Measurements from ENCODE around the gene NDUFB6. TPM values are rescaled to one million over a fixed set of nuclear protein-coding genes. Genes with fewer than 3 reads are reported as not detected.
A peak's percentile ranks its signal among the peaks of the same experiment; 100 is the strongest.
"Not testable (repeated sequence)": the region's sequence is repeated elsewhere in the genome, so short reads cannot be mapped to it uniquely, and the experiment has no call there.

Gene NDUFB6
- 71.5 TPM for polyA plus RNA-seq (2013, experiment 1 of 2; ENCODE audit: insufficient read length)
- 66.9 TPM for polyA plus RNA-seq (2013, experiment 2 of 2; ENCODE audit: insufficient read length)

- peak; percentile 94 for DNase-seq
These were observed at the start of gene NDUFB6 for GRCh38 chr9:32572900-32573523. TSS of gene NDUFB6 (minus strand) at chr9:32573159. CDS start at chr9:32573060, 99 bp downstream.

GRCh38 chr9:32618261-32618660 is 45.3 kb upstream of the NDUFB6 start:
- DNase-seq, result no peak

GRCh38 chr9:32606811-32607210 is 33.9 kb upstream of the NDUFB6 start:
- DNase-seq, result no peak

GRCh38 chr9:32603914-32604852 is 31.2 kb upstream of the NDUFB6 start:
- DNase-seq, result no peak

- DNase-seq, result not testable (repeated sequence)
These were observed 26.1 kb upstream of the NDUFB6 start for GRCh38 chr9:32599021-32599420.

GRCh38 chr9:32596936-32597335 is 24.0 kb upstream of the NDUFB6 start:
- no peak for DNase-seq

- no peak for DNase-seq
These were observed 23.3 kb upstream of the NDUFB6 start for GRCh38 chr9:32596096-32596865.

GRCh38 chr9:32590898-32591297 is 17.9 kb upstream of the NDUFB6 start:
- DNase-seq, result no peak

- DNase-seq, result no peak
These were observed 17.5 kb upstream of the NDUFB6 start for GRCh38 chr9:32590476-32590875.

GRCh38 chr9:32589083-32589723 is 16.2 kb upstream of the NDUFB6 start:
- DNase-seq, result peak; percentile 40

- no peak for DNase-seq
These were observed 14.9 kb upstream of the NDUFB6 start for GRCh38 chr9:32587901-32588300.

- peak; percentile 52 for DNase-seq
These were observed 11.8 kb upstream of the NDUFB6 start for GRCh38 chr9:32584784-32585183.

- DNase-seq, result peak; percentile 43
These were observed 8.7 kb upstream of the NDUFB6 start for GRCh38 chr9:32581512-32582143.

- no peak for DNase-seq
These were observed 7.8 kb upstream of the NDUFB6 start for GRCh38 chr9:32580631-32581300.

- DNase-seq, result peak; percentile 47
These were observed 6.9 kb upstream of the NDUFB6 start for GRCh38 chr9:32579706-32580331.

GRCh38 chr9:32578976-32579375 is 6.0 kb upstream of the NDUFB6 start:
- DNase-seq, result no peak

- no peak for DNase-seq
These were observed 4.4 kb upstream of the NDUFB6 start for GRCh38 chr9:32577316-32577715.

- DNase-seq, result no peak
These were observed 1.9 kb upstream of the NDUFB6 start for GRCh38 chr9:32574858-32575257.

- no peak for DNase-seq
These were observed 862 bp upstream of the NDUFB6 start for GRCh38 chr9:32573821-32574220.
